SU-DHL-6 (cell line): Measurements from ENCODE around the gene NFATC3.

Experiments
- H2AFZ ChIP-seq: fragments of 200-600 bp; sonication (generic); 2 replicates; pipeline ENCODE4 v1.6.1; 2014; ENCODE audit warnings: low read depth, mild to moderate bottlenecking, moderate library complexity, mixed read lengths, antibody characterized with exemption, low read length; ENCODE audit not compliant: severe bottlenecking
- H3F3A ChIP-seq: fragments of 200-600 bp; shearing (Covaris generic); 2 replicates; pipeline ENCODE4 v1.6.0; 2016; ENCODE audit warnings: antibody characterized with exemption, mild to moderate bottlenecking; ENCODE audit not compliant: insufficient read depth
- H3K27ac ChIP-seq: fragments of 200-600 bp; sonication (generic); 2 replicates; pipeline ENCODE4 v1.5.1; 2016; ENCODE audit warnings: low read depth, mild to moderate bottlenecking, low read length, moderate library complexity, mixed read lengths
- H3K27me3 ChIP-seq: fragments of 200-600 bp; sonication (generic), shearing (Covaris generic); 2 replicates; pipeline ENCODE4 v1.6.0; 2014; ENCODE audit warnings: mild to moderate bottlenecking, low read length
- H3K36me3 ChIP-seq: fragments of 200-600 bp; sonication (generic); 2 replicates; pipeline ENCODE4 v1.6.1; 2014; ENCODE audit warnings: mild to moderate bottlenecking, low read length, mixed read lengths
- H3K4me2 ChIP-seq: fragments of 300-600, 200-600 bp; shearing (Covaris generic), sonication (generic); 2 replicates; pipeline ENCODE4 v1.6.0; 2014; ENCODE audit warnings: low read length, low read depth, mild to moderate bottlenecking; ENCODE audit not compliant: poor library complexity, severe bottlenecking
- H3K4me3 ChIP-seq: fragments of 200-600 bp; sonication (generic); 2 replicates; pipeline ENCODE4 v1.5.1; 2014; ENCODE audit warnings: antibody characterized with exemption, low read length, mild to moderate bottlenecking, mixed read lengths; ENCODE audit not compliant: insufficient read depth, poor library complexity, severe bottlenecking
- H3K79me2 ChIP-seq: fragments of 200-600 bp; sonication (generic); 2 replicates; pipeline ENCODE4 v1.6.1; 2014; ENCODE audit warnings: mild to moderate bottlenecking, low read length, moderate library complexity; ENCODE audit not compliant: insufficient read depth
- H3K9ac ChIP-seq: fragments of 200-600 bp; sonication (generic); 2 replicates; pipeline ENCODE4 v1.7.0; 2014; ENCODE audit warnings: mild to moderate bottlenecking, low read length
- H3K9me2 ChIP-seq: fragments of 200-600 bp; sonication (generic); replicated peaks from 2 replicates; pipeline ENCODE4 v1.6.1; 2014; ENCODE audit warnings: low read length; ENCODE audit not compliant: insufficient read depth
- H3K9me3 ChIP-seq: fragments of 200-600 bp; sonication (generic); 2 replicates; pipeline ENCODE4 v1.6.1; 2014; ENCODE audit warnings: low read length, mixed read lengths; ENCODE audit not compliant: insufficient read depth
- H4K20me1 ChIP-seq: fragments of 200-600 bp; sonication (generic); 2 replicates; pipeline ENCODE4 v1.6.1; 2014; ENCODE audit warnings: low read depth, mild to moderate bottlenecking, antibody characterized with exemption, low read length, moderate library complexity, mixed read lengths
- EZH2phosphoT487 ChIP-seq: fragments of 200-600 bp; sonication (generic), shearing (Covaris generic); conservative IDR thresholded peaks from 2 replicates; pipeline ENCODE4 v1.6.1; 2018; ENCODE audit warnings: mild to moderate bottlenecking, antibody characterized with exemption, low read length, moderate library complexity, mixed read lengths
- TF ChIP-seq, protein P1 (sequence below): fragments of 200-600 bp; sonication (generic); IDR thresholded peaks from one replicate; pipeline ENCODE4 v1.5.1; 2017; ENCODE audit warnings: antibody characterized with exemption, mild to moderate bottlenecking, low read length, moderate library complexity; ENCODE audit not compliant: insufficient read depth, poor library complexity, severe bottlenecking

Gene NFATC3

DNA sequence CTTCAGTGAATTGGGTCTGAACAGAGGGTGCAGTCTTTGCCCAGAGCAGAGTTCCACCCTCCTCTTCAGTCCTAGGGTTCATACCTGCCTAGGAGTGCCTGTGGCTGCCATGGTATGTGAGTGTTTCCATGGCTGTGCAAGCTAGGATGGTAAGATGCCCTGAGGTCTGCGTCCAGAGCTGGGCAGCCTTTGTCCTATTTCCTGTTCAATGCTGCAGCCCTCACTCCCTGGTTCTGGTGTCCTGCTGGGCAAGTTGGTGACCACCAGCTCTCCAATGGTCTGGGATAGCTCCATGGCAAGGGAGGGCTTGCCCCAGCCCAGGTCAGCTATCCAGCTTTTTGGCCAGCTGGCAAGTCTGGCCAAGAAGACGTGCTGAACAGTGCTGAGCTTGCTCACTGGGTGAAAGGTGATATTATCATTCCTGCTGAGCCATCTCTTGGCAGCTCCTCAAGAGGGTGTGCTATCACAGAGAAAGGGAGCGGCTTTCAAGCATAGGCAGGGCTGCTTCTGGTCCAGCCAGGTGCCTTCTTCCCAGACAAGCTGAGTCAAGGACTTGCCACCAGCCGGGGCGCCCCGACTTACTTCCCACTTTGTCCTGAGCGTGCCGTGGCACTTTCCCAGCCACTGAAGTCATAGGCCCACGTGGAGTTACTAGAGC lies 13.0 kb upstream of the NFATC3 start:
- Histone ChIP-seq H3K9ac (no peak overlapping the region), H3K79me2 (no peaks in the 10 kb centered on the region), H3F3A (no peaks in the 10 kb centered on the region; the same call in 1 of the 2 replicates), H4K20me1 (no peaks in the 10 kb centered on the region), H3K9me2 (no peaks in the 10 kb centered on the region), H3K4me2 (no peak overlapping the region), H3K27ac (no peak overlapping the region), H2AFZ (no peak overlapping the region), H3K27me3 (no peaks in the 10 kb centered on the region), H3K4me3 (no peak overlapping the region), H3K36me3 (no peaks in the 10 kb centered on the region; the same call in 1 of the 2 replicates), H3K9me3 (no peaks in the 10 kb centered on the region)
- TF ChIP-seq, protein P1, sequence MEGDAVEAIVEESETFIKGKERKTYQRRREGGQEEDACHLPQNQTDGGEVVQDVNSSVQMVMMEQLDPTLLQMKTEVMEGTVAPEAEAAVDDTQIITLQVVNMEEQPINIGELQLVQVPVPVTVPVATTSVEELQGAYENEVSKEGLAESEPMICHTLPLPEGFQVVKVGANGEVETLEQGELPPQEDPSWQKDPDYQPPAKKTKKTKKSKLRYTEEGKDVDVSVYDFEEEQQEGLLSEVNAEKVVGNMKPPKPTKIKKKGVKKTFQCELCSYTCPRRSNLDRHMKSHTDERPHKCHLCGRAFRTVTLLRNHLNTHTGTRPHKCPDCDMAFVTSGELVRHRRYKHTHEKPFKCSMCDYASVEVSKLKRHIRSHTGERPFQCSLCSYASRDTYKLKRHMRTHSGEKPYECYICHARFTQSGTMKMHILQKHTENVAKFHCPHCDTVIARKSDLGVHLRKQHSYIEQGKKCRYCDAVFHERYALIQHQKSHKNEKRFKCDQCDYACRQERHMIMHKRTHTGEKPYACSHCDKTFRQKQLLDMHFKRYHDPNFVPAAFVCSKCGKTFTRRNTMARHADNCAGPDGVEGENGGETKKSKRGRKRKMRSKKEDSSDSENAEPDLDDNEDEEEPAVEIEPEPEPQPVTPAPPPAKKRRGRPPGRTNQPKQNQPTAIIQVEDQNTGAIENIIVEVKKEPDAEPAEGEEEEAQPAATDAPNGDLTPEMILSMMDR, result no peak

DNA sequence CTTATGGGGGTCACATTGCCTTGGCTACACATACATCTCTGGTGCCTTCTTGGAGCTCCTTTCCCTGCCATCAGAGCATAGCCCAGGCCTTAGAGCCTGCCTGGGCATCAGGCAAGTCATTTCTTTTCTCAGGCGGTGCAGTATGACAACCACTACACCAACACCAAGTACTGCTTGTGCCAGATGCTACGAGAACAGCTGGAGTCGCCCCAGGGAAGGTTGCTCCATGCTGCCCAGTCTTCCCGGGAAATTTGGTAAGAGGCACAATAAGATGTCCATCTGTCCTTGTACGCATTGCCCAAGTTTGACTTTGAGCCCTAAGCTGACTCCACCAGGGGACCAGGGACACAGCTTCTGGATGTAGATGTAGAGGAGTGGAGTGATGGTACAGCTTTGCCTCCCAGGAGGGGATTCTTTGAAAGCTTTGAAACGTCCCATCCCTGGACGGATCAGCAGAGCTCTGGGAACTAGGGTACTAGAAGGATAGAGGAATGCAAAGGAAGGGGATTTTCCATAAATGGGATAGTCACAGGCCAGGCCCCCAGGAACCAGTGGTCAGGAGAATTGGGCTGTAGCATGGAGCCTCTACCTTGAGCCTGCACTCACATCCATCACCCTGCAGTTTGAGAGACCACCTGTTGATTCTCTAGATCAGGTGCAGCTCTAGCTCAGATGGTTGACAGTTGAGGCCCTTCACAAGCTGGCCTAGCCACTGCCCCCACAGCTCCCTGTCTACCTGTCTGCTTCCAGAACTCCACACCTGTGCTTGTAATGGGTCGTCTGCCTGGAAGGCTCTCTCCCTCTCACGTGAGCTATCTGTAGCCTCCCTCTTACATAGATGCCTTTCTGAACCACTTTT lies 11.0 kb upstream of the NFATC3 start:
- Histone ChIP-seq H3K4me2 (peak overlapping the region; percentile 42), H3K79me2 (no peaks in the 10 kb centered on the region), H3K27ac (peak overlapping the region; percentile 76), H3K36me3 (no peaks in the 10 kb centered on the region; the same call in 1 of the 2 replicates), H3K9ac (no peak overlapping the region), H3K4me3 (peak overlapping the region; percentile 3), H3K27me3 (no peaks in the 10 kb centered on the region), H3F3A (no peaks in the 10 kb centered on the region; the same call in 1 of the 2 replicates), H3K9me2 (no peaks in the 10 kb centered on the region), H3K9me3 (no peaks in the 10 kb centered on the region), H4K20me1 (no peaks in the 10 kb centered on the region), H2AFZ (no peak overlapping the region)
- TF ChIP-seq, protein P1, result no peak
- no peak for TF ChIP-seq EZH2phosphoT487

DNA sequence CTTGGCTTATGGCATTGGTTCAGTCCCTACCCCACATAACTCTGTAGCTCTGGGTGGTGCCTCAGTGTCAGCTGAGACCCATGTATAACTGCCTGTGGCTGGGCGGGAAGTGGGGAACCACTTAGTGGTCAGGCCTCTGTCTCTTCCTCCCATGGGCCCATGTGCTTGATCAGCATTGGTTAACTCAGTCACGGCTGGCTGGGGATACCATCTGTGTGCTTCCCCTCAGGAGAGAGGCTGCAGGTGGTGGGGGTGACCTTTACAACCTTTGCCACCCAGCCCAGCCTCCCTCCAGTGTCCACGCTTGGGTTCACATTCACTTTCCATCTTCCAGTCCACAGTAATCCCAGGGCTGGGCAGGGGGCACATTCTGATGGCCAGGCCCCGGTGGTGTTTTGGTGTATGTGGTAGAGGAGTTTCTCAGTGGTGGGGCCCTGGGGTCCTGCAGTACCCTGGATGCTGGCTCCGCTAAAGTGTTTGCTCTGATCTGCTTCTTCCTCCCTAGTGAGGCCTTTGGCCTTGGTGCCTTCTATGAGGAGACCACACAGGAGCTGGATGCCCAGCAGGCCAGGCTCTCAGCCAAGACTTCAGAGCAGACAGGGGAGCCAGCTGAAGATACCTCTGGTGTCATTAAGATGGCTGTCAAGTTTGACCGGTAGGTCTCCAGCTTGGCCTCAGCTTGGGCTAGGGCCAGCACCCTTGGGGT lies 10.2 kb upstream of the NFATC3 start:
- Histone ChIP-seq H3K27me3 (no peaks in the 10 kb centered on the region), H3K36me3 (no peaks in the 10 kb centered on the region; the same call in 1 of the 2 replicates), H3K9me2 (no peaks in the 10 kb centered on the region), H3K9ac (no peak overlapping the region), H3K79me2 (no peaks in the 10 kb centered on the region), H2AFZ (no peak overlapping the region), H3K4me3 (no peak overlapping the region), H3K27ac (peak overlapping the region; percentile 76), H4K20me1 (no peaks in the 10 kb centered on the region), H3F3A (no peaks in the 10 kb centered on the region; the same call in 1 of the 2 replicates), H3K4me2 (peak overlapping the region; percentile 42), H3K9me3 (no peaks in the 10 kb centered on the region)
- no peak for TF ChIP-seq EZH2phosphoT487
- TF ChIP-seq, protein P1, result no peak
